Measurements from ENCODE around the gene NDRG4.

Gene NDRG4

DNA sequence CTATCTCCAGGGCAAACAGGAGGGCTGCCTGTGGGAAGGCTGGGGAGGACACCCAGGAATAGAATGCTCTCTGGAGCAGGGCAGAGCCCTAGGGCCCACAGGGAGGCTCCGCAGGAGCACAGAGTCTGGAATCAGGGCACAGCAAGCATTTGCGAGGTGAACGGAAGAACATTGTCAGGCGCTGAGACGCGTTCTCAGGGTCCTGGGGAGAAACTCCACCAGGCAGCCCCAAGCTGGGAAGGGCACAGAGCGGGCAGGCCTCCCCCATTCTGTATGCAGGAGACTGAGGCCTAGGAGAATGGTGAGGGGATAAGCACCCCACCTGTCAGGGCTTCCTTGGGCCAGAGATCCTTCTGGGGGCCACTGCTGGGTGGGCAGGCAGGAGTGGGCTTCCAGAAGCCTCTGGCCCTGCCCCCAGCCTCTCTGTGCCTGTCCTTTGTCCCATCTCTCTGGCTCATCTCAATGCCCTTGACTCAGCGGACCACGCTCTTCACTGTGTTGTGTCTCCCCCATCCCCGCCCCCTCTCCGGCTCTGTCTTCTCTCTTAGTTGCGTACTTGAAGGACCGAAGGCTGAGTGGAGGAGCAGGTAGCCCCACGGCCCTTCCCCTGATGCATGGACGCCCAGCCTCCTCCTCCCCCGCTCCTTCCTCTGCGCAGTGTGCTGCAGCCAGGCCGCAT lies 10.3 kb downstream of the NDRG4 start:
- DNase-seq, result no peak

- DNase-seq, result no peak
Measured at GRCh38 chr16:58510776-58511628, 11.1 kb downstream of the NDRG4 start.

- DNase-seq, result peak; percentile 62 to 83 (median 72)
Measured at GRCh38 chr16:58511933-58512815, 12.2 kb downstream of the NDRG4 start.

DNA sequence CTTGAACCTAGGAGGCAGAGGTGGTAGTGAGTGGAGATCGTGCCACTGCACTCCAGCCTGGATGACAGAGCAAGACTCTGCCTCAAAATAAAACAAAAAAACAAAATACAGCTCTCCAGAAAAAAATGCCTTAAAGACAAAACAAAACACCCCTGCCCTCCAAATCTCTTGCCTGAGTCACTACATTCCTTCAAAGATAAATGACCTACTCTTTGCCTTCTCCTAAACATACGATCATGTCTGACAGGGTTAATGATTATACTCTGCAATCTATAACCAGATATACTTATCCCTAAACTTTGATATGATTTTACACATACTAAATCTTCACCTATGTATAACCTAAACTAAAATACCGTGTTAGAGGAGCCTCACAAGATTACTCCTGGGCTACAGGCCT lies 13.9 kb downstream of the NDRG4 start:
- no peak for DNase-seq

GRCh38 chr16:58515125-58515870 lies 15.4 kb downstream of the NDRG4 start, which contains the start of gene SETD6:
Gene SETD6, plus strand, starts transcription at chr16:58515517. Its CDS starts 21 bp downstream, at chr16:58515538.
- DNase-seq, result peak; percentile 51 to 70 (median 59)

GRCh38 chr16:58515871-58516767 lies 16.2 kb downstream of the NDRG4 start:
- DNase-seq, result peak in 2 of 5 donors; percentile 39 to 48

- no peak for DNase-seq
Measured at GRCh38 chr16:58516768-58517107, 16.8 kb downstream of the NDRG4 start.

DNA sequence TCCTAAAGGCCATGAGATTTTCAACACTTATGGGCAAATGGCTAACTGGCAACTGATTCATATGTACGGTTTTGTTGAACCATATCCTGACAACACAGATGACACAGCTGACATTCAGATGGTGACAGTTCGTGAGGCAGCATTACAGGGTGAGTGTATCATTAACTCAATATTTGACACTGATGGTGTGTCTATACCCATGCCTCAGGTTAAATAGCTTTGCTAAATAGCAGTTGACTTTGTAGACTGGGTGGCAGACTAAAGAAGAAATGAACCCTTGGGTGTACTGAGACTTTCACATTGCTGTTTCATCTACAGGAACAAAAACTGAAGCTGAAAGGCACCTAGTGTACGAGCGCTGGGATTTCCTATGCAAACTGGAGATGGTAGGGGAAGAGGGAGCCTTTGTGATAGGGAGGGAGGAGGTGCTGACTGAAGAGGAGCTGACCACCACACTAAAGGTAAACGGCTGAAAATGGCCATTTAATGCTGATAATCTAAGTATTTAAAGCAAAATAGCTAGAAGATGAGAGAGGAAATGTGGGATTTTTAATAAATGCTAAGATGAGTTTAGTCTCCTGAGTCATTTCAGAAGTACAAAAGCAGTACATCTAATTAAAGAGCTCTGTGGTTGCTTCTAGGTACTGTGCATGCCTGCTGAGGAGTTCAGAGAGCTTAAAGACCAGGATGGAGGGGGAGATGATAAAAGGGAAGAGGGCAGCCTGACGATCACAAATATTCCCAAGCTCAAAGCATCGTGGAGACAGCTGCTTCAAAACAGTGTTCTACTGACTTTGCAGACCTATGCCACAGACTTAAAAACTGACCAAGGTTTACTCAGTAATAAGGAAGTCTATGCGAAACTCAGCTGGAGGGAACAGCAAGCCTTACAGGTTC lies 18.4 kb downstream of the NDRG4 start:
- DNase-seq, result peak in 1 of 5 donors; percentile 25

- DNase-seq, result no peak
Measured at GRCh38 chr16:58518980-58519368, 19.0 kb downstream of the NDRG4 start.

GRCh38 chr16:58519707-58520106 lies 19.8 kb downstream of the NDRG4 start:
- no peak for DNase-seq

- no peak for DNase-seq
Measured at GRCh38 chr16:58530179-58530578, 30.2 kb downstream of the NDRG4 start.

GRCh38 chr16:58532414-58532813 lies 32.5 kb downstream of the NDRG4 start:
- DNase-seq, result no peak

DNA sequence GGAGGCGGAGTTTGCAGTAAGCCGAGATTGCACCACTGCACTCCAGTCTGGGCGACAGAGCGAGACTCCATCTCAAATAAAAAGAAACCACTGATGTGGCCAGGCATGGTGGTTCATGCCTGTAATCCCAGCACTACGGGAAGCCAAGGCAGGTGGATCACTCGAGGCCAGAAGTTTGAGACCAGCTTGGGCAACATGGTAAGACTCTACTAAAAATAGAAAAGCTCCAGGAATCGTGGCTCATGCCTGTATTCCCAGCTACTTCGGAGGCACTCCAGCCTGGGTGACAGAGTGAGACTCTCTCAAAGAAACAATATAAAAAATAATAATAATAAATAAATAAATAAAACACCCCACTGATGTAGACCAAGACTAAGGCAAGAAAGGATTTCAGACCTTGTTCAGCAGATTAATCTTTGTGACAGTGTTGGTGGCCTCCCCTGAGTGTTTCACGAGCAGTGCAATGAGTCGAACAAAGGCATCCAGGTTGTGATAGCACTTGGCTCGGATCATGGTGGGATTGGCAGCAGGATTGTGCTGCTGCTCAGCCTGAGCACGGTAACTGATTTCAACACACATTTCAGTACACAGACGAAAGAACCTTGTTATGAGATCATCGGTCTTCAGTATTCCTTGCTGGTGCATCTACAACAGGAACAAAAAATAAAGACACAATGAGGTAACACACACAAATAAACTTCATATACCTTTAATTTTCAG lies 34.0 kb downstream of the NDRG4 start:
- no peak for DNase-seq

- DNase-seq, result no peak
Measured at GRCh38 chr16:58535100-58535499, 35.2 kb downstream of the NDRG4 start.

GRCh38 chr16:58536278-58536677 lies 36.3 kb downstream of the NDRG4 start:
- DNase-seq, result no peak

- DNase-seq, result no peak
Measured at GRCh38 chr16:58537124-58537906, 37.4 kb downstream of the NDRG4 start.

- DNase-seq, result no peak
Measured at GRCh38 chr16:58541711-58542110, 41.8 kb downstream of the NDRG4 start.

DNA sequence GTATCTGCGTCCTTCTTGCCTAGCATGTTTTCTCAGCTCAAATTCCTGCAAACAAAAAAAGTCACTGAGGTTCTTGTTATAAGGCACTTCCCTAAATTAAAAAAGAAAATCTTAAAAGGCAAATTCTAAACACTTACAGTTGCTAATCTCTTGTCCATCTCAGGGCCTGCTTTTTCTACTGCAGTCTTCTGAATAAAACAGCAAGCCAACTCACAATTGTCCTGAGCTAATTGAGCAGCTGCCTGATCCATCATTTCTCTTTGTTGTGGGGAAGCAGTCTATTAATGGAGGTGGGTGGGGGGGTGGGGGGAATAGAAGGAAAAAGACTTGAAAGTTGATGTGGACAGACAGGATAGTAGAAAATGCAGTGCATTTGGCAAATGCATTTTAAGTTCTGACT lies 42.3 kb downstream of the NDRG4 start:
- DNase-seq, result no peak

DNA sequence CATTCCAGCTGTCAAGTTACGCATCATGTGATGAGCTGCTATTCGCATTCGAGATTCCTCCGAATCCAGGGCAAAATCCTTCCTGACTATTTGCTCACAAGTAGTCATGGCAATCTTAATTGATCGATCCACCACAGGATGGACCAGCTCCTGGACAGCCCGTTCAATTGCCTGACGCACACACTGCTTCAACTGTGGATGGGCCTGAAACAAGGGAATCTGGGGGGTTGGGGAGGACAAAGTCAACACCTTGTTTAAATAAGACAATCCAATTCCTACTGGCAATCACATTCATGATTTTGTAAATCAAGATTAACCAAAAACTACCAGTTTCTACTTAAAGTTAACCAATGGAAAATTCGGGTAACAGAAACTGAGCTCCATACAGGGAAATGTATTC lies 43.7 kb downstream of the NDRG4 start:
- DNase-seq, result no peak
